SH-SY5Y (cell line): Measurements from ENCODE around the gene DNAJB12.

Experiments used
- GATA2 ChIP-seq: IDR thresholded peaks from 2 replicates; pipeline ENCODE4 v1.6.1; 2011; ENCODE audit warnings: mild to moderate bottlenecking, low read depth, low read length
- GATA3 ChIP-seq: IDR thresholded peaks from 2 replicates; pipeline ENCODE4 v1.6.1; 2011; ENCODE audit warnings: low read depth, mild to moderate bottlenecking, low read length, moderate library complexity

Gene DNAJB12

DNA sequence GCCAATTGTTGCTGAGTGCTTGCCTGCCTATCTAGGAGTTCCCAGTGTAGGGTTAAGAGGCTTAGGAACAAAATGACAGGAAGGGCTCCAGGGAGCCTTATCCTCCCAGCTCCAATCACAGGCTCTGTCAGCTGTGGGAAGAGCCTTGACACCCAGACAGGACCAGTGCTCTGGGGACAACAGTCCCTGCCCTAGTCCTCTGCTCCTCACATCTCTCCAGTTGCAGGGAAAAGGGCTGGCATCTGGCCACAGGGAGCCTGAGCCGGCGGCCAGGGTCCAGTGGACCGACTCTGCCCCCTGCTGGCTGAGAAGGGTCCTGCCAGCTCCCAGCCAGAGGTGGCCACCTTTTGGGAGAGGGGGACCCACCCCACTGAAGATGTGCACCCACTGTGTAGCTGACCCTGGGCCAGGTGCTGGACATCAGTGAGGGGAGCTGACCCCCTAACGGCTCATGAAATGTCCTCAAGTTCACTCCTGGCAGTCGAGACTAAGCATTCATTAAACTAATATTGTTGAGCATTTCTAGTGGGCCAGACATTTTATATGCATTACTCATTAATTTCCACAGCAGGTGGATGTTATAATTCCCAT lies 17.6 kb downstream of the DNAJB12 start:
- TF ChIP-seq GATA3: no peak
- TF ChIP-seq GATA2: no peak

DNA sequence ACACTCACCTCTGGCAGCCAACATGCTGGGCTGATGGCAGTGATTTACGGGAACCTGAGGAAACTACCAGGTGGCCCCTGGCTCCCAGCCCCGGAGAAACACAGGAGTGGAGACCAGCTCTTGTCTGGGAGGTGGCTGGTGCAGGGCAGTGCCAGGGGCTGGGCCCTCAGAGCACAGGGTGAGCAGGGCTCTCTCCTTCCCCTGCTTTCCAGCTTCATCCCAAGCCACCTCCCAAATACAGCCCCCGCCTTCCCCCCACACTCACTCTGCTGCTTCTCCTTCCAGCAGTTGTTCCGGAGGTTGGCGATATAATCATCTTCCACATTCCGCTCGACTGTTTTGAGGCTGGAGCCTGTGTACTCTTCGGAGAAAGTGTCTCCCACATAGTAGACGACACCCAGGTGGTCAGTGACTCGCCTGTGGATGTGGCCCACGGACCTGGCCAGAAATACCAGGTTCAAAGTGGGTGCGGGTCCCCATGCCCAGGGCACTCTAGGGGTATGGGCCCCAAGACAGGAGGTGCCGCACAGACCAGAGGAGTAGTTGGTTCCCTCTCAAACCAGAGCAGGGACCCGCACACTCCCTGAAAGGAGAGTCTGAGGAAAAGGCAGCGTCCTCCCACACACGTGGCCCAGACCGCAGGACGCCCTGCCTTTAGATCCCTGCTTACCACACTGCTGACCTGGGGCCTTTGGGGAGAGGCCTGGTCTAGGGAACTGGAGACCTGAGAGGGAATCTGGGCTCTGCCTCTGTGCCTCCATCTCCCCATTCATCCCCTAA lies 18.3 kb downstream of the DNAJB12 start:
- TF ChIP-seq GATA2: no peak
- no peak for TF ChIP-seq GATA3

DNA sequence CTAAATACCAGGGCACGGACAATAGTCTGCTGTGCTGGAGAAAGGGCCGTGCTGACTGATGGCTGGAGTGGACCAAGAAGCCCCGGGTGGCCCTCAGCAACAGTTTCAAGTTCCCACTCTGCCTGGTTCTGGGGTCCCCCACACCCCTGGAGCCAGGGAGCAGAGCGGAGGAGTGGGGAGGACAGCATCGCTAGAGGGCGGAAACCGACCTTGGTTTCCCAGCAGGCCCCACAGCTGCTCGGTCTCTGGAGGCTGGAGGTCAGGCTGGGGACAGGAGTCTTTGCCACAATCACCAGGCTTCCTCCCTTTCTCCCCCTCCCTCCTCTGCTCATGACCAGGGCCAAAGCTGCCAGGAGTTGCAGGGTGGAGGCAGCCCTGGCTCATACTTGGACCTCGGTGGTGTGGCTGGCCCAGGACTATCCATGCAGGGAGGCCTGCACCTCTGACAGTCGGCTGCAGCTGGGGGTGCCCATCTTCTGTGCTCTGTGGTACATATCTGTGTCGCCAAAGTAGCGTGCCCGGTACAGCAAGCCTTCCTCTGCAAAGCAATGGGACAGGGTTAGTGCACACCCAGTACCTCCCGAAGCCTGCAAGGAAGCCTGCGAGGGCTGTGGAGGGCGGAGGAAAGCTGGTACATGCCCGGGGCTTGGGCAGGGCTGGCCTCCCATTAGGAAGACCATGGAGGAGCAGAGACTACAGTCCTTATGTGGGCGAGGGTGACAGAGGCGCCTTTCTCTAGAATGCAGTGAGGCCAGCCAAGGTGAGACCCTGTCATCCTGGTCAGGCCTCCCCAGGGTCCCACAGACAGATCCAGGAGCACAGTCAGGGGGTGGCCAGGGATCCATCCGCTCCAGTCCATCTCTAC lies 19.1 kb downstream of the DNAJB12 start:
- TF ChIP-seq GATA2 (no peak), GATA3 (no peak)

DNA sequence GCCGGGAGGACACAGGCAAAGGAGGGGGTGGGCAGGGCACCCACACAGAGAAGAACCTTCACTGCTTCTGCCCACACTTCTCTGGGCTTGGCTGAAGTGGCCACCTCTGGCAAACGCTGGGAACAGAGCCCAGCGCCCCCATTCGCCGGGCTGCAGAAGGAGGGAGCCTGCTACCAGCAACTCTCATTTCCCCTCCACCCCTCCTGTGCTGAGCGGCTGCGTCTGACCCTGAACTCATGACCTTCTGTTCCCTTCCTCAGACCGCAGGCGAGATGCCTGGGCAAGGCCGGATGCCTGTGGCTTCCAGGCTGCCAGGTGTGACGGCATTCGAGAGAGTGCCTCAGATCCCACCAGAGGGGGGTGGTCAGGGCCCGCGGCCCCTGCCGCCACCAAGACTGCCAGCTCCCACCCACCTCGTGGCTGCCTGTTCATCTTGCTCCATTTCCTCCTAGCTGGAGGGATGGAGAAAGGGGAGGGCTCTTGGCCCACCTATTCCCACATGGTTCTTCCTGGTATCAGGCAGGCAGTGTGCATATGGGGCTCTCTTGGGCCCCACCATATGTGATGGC lies 19.8 kb downstream of the DNAJB12 start:
- no peak for TF ChIP-seq GATA2
- TF ChIP-seq GATA3: no peak

DNA sequence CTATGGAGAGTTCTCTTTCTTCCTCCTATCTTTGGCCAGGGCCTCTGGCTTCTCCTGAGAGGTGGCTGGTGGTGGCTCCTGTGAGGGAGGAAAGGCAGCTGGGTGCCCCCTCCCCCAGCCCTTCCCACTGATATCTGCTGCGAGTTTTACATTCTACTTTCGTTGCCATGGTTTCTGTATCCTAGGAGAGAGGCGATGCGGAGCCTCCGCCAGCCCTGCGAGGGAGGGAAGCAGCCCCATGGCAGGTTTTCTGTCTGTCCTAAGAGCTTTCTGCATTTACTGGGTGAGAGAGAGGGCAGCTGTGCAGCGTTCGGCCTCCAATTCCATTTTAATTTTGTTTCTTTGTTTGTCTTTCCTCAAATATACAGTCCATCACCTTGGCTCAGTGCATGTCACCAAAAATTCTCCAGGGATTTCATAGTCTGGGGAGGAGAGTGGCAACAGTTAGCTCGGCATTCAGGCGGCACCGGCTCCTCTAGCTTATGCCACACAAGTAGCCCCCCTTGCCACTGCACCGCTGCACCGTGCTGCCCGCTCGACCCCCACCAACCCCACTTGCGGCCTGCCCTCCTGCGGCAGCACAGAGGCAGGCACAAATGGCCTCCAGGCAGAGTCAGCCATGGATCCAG lies 20.4 kb downstream of the DNAJB12 start:
- TF ChIP-seq GATA3: no peak
- TF ChIP-seq GATA2: 0 out of 2 replicates have a peak, but pooled peaks have one; percentile 39

DNA sequence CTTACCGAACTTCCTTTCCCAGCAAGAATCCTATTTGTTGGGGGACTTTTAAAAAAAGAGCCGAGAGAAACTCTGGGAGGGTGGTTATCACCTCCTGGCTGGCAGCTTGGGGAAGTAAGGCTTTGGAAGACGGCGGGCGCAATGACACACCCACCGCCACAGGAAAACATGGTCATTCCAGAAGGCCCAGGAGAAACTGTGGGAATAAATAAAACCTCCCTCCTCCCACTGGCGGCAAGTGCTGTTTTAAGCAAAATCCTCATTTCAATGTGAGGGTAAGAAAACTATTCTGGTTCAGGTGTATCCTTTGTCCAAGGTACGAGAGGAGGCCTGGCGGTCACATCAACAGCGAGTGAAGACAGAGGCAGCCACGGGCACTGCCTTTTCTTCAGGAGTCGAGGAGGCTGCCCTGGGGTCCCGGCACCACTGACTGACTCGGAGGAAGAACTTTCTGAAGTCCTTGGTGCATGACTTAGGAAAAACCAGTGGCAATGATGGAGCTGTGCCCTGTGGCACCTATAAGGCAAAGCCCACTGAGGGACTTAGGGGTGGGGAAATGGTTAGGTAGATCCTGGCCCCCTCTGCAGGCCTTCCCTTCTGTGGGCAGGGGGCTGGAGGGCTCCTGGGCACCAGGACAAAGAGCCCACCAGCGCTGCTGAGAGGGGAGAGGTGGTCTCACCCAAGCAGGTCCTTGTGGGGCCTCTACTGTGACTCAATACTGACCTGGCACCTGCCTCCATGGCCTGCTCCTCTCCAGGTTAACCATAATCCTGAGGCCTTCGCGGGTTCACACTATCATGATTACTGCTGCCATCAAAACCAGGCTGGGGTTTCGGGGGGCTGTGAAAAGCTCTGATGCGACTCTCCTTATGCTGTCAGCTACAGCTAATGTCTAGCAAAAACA lies 21.4 kb downstream of the DNAJB12 start:
- no peak for TF ChIP-seq GATA3
- TF ChIP-seq GATA2: no peak

DNA sequence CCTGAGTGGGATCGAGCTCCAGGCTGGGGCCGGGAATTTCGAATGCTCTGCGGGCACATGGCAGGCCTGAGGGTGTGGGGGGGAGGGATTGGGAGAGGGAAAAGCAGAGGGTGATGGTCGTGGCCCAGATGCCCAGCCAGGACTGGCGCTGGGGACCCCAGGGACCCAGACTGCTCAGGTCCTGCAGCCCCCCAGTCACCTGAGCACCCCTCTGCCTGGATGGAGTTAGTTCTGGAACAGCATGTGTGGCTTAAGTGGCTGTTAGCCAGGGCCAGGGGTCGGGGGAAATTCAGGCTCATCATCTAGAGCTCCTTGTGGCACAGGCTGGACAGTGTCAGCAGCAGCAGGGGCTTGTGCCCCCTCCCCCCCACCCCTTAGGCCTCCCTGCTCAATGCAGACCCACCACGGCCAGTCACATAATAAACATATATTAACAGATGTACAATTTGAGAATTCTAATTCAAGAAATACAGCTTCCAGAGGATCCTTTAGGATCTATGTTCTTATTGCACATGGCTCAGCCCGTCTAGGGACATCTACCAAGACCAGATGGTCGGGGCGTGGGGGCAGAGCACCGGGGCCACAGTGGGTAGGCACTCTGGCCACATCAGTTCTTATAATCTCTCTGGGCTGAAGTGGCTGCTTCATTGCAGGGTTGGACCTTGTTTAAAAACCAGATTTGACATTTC lies 22.2 kb downstream of the DNAJB12 start:
- TF ChIP-seq GATA3 (no peak), GATA2 (no peak)

DNA sequence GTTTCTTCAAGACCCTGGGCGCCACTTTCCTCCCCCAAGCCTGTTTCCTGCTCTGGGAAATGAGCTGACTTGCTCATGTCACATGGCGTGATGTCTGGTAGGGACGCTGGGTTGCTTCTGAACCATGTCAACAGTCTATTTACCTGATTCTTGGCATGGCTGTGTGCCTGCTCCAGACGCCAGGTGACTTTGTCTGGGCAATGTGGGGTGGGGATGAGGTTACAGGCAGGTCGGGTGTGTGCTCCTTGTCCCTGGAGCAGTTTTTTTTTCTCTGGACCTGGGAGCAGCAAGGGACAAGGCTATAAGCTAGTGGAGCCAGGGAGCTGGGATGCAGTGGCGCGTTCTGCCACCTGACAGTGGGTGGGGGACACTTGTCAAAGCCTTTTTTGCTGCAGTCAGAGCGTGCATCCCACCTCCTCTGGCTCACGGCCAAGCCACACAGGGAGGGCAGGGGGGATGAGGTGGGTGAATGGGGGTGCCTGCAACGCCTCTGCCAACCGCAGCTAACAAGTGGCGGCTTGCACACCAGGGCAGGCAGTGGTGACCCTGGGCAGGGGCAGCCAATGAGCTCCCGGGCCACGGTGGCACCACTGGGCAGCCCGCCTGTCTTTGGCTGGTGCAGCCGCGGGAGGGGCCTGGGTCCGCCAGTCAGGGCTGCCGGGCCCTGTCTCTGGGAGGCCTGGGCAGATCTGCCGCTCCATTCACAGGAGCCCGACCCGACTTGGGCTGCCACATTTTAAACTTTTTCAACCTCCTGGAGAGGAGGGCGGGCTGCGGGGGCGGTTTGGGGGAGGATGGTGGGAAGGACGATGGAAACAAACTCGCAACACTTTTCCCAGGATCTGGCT lies 22.9 kb downstream of the DNAJB12 start:
- TF ChIP-seq GATA2 (no peak), GATA3 (no peak)

DNA sequence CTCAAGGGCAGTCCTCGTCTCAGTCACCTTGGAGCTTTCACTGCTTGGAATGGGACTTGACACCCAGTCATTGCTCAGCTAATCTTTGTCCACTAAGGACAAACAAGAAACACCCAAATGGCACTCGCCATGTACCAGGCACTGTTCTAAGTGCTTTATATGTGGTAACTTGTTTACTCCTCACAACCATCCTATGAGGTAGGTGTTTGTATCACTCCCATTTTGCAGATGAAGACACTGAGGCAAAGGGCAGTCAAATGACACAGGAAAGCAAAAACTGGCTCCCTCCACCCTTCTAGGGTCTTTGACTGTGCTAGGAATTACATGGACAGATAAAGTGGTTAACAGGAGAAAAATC lies 24.7 kb downstream of the DNAJB12 start:
- TF ChIP-seq GATA2 (no peak), GATA3 (no peak)

DNA sequence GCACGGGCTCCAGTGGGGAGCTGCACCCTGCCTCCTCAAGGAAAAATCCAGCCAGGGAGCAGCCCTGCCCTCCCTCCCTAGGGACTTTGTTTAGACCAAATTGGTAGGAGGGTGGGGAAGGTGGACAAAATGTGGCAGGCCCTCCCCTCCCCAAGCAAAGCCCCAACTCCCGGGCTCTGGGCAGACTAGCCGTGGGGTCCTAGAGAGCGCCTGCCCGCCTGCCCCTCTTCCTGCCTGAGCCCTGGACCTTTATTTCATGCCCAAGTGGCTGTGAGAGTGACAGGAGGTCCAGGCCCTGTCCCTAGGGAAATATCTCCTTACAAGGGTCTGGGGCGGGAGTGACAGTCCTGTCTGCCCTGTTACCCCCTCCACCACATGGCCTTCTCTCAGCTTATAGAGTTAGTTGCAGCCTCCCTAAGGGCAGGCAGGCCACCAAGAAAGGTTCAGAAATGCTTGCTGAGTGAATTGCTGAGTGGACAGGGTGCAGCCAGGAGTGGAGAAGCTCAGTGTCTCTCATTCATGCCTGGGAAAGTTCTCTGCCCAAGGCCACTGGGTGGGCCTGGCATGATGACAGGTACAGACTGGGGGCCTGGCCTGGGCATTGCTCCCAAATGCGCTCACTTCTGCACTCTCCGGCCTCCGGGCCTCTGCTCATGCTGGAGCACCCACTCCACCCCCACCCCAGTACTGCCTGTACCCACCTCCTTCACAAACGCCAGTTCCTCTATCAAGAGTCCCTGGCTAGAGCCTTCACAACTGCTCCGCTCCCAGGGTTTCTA lies 25.2 kb downstream of the DNAJB12 start:
- TF ChIP-seq GATA3: no peak
- no peak for TF ChIP-seq GATA2

DNA sequence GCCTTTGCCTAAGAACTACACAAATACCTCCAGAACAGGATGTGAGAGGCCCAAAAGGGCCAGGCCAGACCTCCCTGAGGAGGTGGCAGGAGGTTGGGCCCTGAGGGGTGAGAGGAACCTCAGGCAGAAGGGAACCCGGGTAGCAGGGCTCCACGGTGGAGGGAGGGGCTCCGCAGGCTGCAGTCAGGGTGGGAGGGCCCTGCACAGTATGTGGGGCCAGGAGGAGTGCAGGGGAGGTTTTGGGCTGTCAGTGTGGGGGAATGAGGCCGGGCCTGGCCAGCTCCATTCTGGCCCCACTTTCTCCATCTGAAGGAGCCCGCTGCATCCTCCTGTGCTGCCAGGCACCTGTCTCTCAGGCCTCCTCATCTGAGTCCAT lies 25.9 kb downstream of the DNAJB12 start:
- TF ChIP-seq GATA2: no peak
- no peak for TF ChIP-seq GATA3
